Measurements from ENCODE around the gene ELOVL3. TPM values are rescaled to one million over a fixed set of nuclear protein-coding genes. Genes with fewer than 3 reads are reported as not detected.

The ELOVL3 gene
- total and polyA plus RNA-seq, 2 of the 13 experiments (the other 11 are each of a cell fraction or from before 2014, with no cell fraction given): 0.58 to 0.69 TPM

- TF ChIP-seq MIXL1 (CRISPR knock-in tag; IDR thresholded peaks at IDR 0.05) (0 out of 2 replicates have a peak, but pooled peaks have one; percentile 21), YY1 (IDR thresholded peaks at IDR 0.05; ENCODE audit: insufficient read depth, insufficient replicate concordance, low read depth, low read length) (peak; percentile 24), ZNF224 (CRISPR knock-in tag; IDR thresholded peaks at IDR 0.05) (0 out of 2 replicates have a peak, but pooled peaks have one; percentile 17), EHMT2 (IDR thresholded peaks at IDR 0.05; ENCODE audit: borderline replicate concordance, low read depth, low read length) (no peak), AHR (CRISPR knock-in tag; IDR thresholded peaks at IDR 0.05) (0 out of 2 replicates have a peak, but pooled peaks have one; percentile 52), HDAC1 (CRISPR knock-in tag; IDR thresholded peaks at IDR 0.05) (peak; percentile 37; the same call in 1 of the 2 replicates), BCL3 (CRISPR knock-in tag; IDR thresholded peaks at IDR 0.05) (0 out of 2 replicates have a peak, but pooled peaks have one; percentile 16), ZNF274 (CRISPR knock-in tag; IDR thresholded peaks at IDR 0.05) (no peak), TP53 (CRISPR knock-in tag; conservative IDR thresholded peaks at IDR 0.05) (no peak), SMAD9 (CRISPR knock-in tag; IDR thresholded peaks at IDR 0.05) (no peak)
- TF ChIP-seq, protein P1, sequence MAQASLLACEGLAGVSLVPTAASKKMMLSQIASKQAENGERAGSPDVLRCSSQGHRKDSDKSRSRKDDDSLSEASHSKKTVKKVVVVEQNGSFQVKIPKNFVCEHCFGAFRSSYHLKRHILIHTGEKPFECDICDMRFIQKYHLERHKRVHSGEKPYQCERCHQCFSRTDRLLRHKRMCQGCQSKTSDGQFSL (CRISPR knock-in tag; IDR thresholded peaks at IDR 0.05): peak; percentile 70; the same call in 1 of the 2 replicates
Measured at GRCh38 chr10:102231357-102232318, 5.5 kb downstream of the ELOVL3 start (continued).

All from HepG2 (cell line).